HFF-Myc (cell line): ENCODE measurements around the gene COL19A1.

Experiments
- DNase-seq: peaks from one replicate; pipeline ENCODE4 v3.0.0-alpha.2; 2011; ENCODE audit warnings: low read depth; ENCODE audit errors: extremely low read depth
- H3K4me3 ChIP-seq: replicated peaks from 2 replicates; pipeline ENCODE4 v1.5.1; 2011; ENCODE audit warnings: low read depth, mild to moderate bottlenecking, control low read depth, low read length
- TF ChIP-seq, protein P1 (sequence below): IDR thresholded peaks from 2 replicates; pipeline ENCODE4 v1.5.1; 2012; ENCODE audit warnings: mild to moderate bottlenecking, low read depth, low read length, control low read depth; ENCODE audit errors: missing control alignments

Gene COL19A1

GRCh38 chr6:69895396-69895795, 29.0 kb downstream of the COL19A1 start:
- no peak overlapping the region for H3K4me3 ChIP-seq
- no peak for DNase-seq
- TF ChIP-seq, protein P1, sequence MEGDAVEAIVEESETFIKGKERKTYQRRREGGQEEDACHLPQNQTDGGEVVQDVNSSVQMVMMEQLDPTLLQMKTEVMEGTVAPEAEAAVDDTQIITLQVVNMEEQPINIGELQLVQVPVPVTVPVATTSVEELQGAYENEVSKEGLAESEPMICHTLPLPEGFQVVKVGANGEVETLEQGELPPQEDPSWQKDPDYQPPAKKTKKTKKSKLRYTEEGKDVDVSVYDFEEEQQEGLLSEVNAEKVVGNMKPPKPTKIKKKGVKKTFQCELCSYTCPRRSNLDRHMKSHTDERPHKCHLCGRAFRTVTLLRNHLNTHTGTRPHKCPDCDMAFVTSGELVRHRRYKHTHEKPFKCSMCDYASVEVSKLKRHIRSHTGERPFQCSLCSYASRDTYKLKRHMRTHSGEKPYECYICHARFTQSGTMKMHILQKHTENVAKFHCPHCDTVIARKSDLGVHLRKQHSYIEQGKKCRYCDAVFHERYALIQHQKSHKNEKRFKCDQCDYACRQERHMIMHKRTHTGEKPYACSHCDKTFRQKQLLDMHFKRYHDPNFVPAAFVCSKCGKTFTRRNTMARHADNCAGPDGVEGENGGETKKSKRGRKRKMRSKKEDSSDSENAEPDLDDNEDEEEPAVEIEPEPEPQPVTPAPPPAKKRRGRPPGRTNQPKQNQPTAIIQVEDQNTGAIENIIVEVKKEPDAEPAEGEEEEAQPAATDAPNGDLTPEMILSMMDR, result no peak

GRCh38 chr6:69900869-69901268, 34.5 kb downstream of the COL19A1 start:
- no peak for DNase-seq
- TF ChIP-seq, protein P1, result no peak
- H3K4me3 ChIP-seq, result no peak overlapping the region

GRCh38 chr6:69901361-69901760, 35.0 kb downstream of the COL19A1 start:
- H3K4me3 ChIP-seq, result no peak overlapping the region
- no peak for DNase-seq
- TF ChIP-seq, protein P1, result no peak

GRCh38 chr6:69907981-69908498, 41.7 kb downstream of the COL19A1 start:
- TF ChIP-seq, protein P1, result no peak
- no peak for DNase-seq
- H3K4me3 ChIP-seq, result no peak overlapping the region

GRCh38 chr6:69913361-69913760, 47.0 kb downstream of the COL19A1 start:
- DNase-seq, result no peak
- no peak overlapping the region for H3K4me3 ChIP-seq
- TF ChIP-seq, protein P1, result no peak

DNA sequence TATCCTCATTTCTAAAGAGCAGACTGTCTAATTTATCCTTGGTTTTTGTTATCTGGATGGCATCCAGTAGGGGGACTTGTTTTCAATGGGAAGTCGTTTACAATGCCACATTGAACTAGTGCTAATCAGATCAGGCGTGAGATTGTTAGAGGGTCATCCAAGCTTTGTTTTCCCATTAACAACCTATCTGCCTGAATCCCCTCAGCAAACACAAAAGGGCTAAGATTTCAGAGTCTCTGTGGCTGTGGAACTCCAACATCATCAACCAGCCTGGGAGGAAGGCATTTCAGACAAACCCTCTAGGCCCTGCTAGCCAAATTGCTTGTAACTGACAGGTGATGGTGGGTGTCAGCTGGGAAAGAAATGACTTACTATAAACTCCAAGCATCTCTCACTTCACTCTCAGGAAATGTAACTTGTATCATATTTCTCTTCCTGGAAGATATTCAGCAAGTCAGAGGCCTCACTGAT, 47.7 kb downstream of the COL19A1 start:
- no peak for DNase-seq
- TF ChIP-seq, protein P1, result no peak
- no peak overlapping the region for H3K4me3 ChIP-seq

GRCh38 chr6:69915346-69915745, 49.0 kb downstream of the COL19A1 start:
- no peak overlapping the region for H3K4me3 ChIP-seq
- DNase-seq, result no peak
- TF ChIP-seq, protein P1, result no peak
